CD8-positive, alpha-beta memory T cell (primary cell): ENCODE measurements around the gene PEX6. TPM values are rescaled to one million over a fixed set of nuclear protein-coding genes. Genes with fewer than 3 reads are reported as not detected.
A peak's percentile ranks its signal among the peaks of the same experiment; 100 is the strongest.

Experiments
- CTCF ChIA-PET: fragments of 350-600 bp; sonication (Branson Sonifier 250); formaldehyde crosslinking; loops from one replicate; lab custom pipeline; 2021; ENCODE audit warnings: antibody characterized with exemption; lab: Charles Lee
- POLR2A ChIA-PET: fragments of 350-600 bp; sonication (Branson Sonifier 250); formaldehyde crosslinking; loops from one replicate; lab custom pipeline; 2021; ENCODE audit warnings: antibody characterized with exemption; lab: Charles Lee
- DNase-seq, 5 donors: peaks; one replicate each; pipeline versions ENCODE4 v3.0.0 to v3.0.0-alpha.2; 2020 to 2022; ENCODE audit warnings: mixed read lengths in 1 of 5
- H3K27ac ChIP-seq: one replicate; pipeline ENCODE4 v1.7.0; 2013; ENCODE audit warnings: low read depth, mild to moderate bottlenecking, low read length, moderate library complexity
- H3K27me3 ChIP-seq: 2 replicates; pipeline ENCODE4 v1.7.0; 2013; ENCODE audit warnings: low read length, mild to moderate bottlenecking; ENCODE audit not compliant: insufficient read depth, poor library complexity, severe bottlenecking
- H3K36me3 ChIP-seq: 2 replicates; pipeline ENCODE4 v1.7.0; 2013; ENCODE audit warnings: mild to moderate bottlenecking, low read length, moderate library complexity; ENCODE audit not compliant: insufficient read depth
- H3K4me1 ChIP-seq: 2 replicates; pipeline ENCODE4 v1.7.0; 2013; ENCODE audit warnings: mild to moderate bottlenecking, low read length, moderate library complexity; ENCODE audit not compliant: insufficient read depth
- H3K4me3 ChIP-seq: 2 replicates; pipeline ENCODE4 v1.7.0; 2013; ENCODE audit warnings: mild to moderate bottlenecking, low read length
- H3K9me3 ChIP-seq: 2 replicates; pipeline ENCODE4 v1.7.0; 2013; ENCODE audit warnings: mild to moderate bottlenecking, low read length
- H3K27ac Mint-ChIP-seq, 8 donors: one replicate each; pipeline ENCODE4 v1.8.0; 2020 to 2021; ENCODE audit warnings: mixed read lengths in 8 of 8, mild to moderate bottlenecking in 6 of 8, inconsistent platforms in 3 of 8, moderate library complexity in 3 of 8
- H3K27me3 Mint-ChIP-seq, 2 donors: one replicate each; pipeline ENCODE4 v1.8.0; 2020 to 2021; ENCODE audit warnings: mixed read lengths in 2 of 2, mild to moderate bottlenecking in 1 of 2, moderate library complexity in 1 of 2
- H3K36me3 Mint-ChIP-seq, 3 donors: one replicate each; pipeline ENCODE4 v1.8.0; 2020 to 2021; ENCODE audit warnings: mixed read lengths in 3 of 3, inconsistent platforms in 1 of 3, mild to moderate bottlenecking in 1 of 3
- H3K4me1 Mint-ChIP-seq, 3 donors: one replicate each; pipeline ENCODE4 v1.8.0; 2020 to 2021; ENCODE audit warnings: mixed read lengths in 3 of 3, inconsistent platforms in 1 of 3, mild to moderate bottlenecking in 1 of 3
- H3K4me3 Mint-ChIP-seq, 7 donors: one replicate each; pipeline ENCODE4 v1.8.0; 2020 to 2021; ENCODE audit warnings: mixed read lengths in 7 of 7, mild to moderate bottlenecking in 6 of 7, moderate library complexity in 4 of 7, inconsistent platforms in 2 of 7
- H3K9me3 Mint-ChIP-seq, 5 donors: one replicate each; pipeline ENCODE4 v1.8.0; 2020 to 2022; ENCODE audit warnings: mixed read lengths in 5 of 5, mild to moderate bottlenecking in 3 of 5, moderate library complexity in 2 of 5, inconsistent platforms in 1 of 5
- polyA plus RNA-seq: library from polyadenylated mRNA; unstranded; fragments of 300-500 nt; fragmentation: Illumina TruSeq; gene quantifications from one replicate; pipeline ENCODE4 v1.2.3, GENCODE V29; 2021
- total RNA-seq, 2 experiments: library from RNA; stranded (reverse); gene quantifications; one replicate each; pipeline ENCODE4 v1.2.3, GENCODE V29; 2021

The PEX6 gene
- total RNA-seq (10 to 100 TPM; 19.2 to 20.6 TPM), polyA plus RNA-seq (14.6 TPM)

DNA sequence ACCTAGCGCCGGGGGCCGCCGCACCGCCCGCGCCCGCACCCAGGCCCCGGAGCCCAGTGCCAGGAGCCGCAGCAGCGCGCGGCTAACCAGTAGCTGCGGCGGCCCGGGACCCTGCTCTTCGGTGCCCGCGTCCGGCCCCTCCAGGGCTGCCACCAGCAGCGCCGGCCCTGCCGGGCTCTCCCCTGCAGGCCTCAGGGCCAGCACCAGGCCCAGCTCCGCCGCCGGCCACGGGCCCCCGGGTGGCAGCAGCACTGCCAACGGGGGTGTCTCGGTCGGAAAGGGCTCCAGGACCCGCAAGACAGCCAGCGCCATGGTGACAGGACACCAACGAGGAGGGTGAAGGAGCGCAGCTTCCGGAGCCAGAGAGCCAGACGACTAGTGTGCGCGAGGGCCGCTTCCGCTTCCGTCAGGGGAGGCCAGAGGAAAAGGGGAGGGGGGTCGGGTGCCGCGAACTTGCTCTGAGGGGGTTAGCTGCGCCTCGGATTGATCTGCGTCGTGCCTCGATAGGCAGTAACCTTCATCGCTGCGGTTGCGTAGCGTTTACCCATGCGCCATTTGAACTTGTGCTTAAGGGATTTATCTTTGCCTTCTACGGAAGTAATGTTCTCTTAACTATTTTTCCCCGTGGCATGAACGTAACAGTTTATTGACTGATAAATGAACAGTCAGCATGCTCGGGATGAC lies at the start of gene PEX6:
Gene PEX6 (minus strand): TSS at position 343 of the 684 bp plus-strand sequence. CDS start 31 bp downstream, at position 312.
- CTCF ChIA-PET: interaction anchor here (1.0 to 2.3 kb wide), 5 partner anchors 9 to 165 kb away, joined by 3 to 16 read pairs (median 4); partner anchors contain the start of gene CNPY3
- POLR2A ChIA-PET: interaction anchor here (0.7 to 2.5 kb wide), 19 partner anchors 13 to 1245 kb away, joined by 3 to 50 read pairs (median 3); partner anchors contain the start of genes CNPY3, CUL7, GNMT and GTPBP2
- Mint-ChIP-seq H3K9me3 (no peaks in the 10 kb centered on the region), H3K27ac (peak within 1 kb of the TSS; percentile 94 to 99 (median 97)), H3K4me1 (peaks cover 36 to 61% (median 50%) of the 10 kb centered on the region in 3 donors), H3K27me3 (no peaks in the 10 kb centered on the region), H3K36me3 (peaks cover 0 to 21% (median 2%) of the 10 kb centered on the region in 3 donors), H3K4me3 (peak within 1 kb of the TSS; percentile 87 to 96 (median 94))
- peak; percentile 90 to 97 (median 94) for DNase-seq
- no peaks in the 10 kb centered on the region for H3K27me3 ChIP-seq
- H3K4me3 ChIP-seq: peak within 1 kb of the TSS; percentile 80
- peaks cover 2% of the 10 kb centered on the region for H3K36me3 ChIP-seq
- peak within 1 kb of the TSS; percentile 79 for H3K27ac ChIP-seq
- no peaks in the 10 kb centered on the region for H3K9me3 ChIP-seq
- H3K4me1 ChIP-seq: peaks cover 47% of the 10 kb centered on the region

- ChIA-PET POLR2A (no interaction called here), CTCF (interaction anchor here (3.2 kb wide), 1 partner anchor 117 kb away, joined by 13 read pairs; no protein-coding TSS in a partner anchor)
- Histone ChIP-seq H3K4me3 (no peak overlapping the region), H3K27me3 (no peaks in the 10 kb centered on the region), H3K9me3 (no peaks in the 10 kb centered on the region), H3K36me3 (peaks cover 53% of the 10 kb centered on the region), H3K27ac (no peak overlapping the region), H3K4me1 (peaks cover 19% of the 10 kb centered on the region)
- peaks cover 0 to 1% of the 10 kb centered on the region in 2 donors for H3K27me3 Mint-ChIP-seq
- peaks cover 14 to 63% (median 21%) of the 10 kb centered on the region in 3 donors for H3K36me3 Mint-ChIP-seq
- no peaks in the 10 kb centered on the region for H3K9me3 Mint-ChIP-seq
- H3K4me1 Mint-ChIP-seq: peaks cover 17 to 22% (median 20%) of the 10 kb centered on the region in 3 donors
- peak overlapping the region in 2 of 8 donors; percentile 40 to 54 for H3K27ac Mint-ChIP-seq
- H3K4me3 Mint-ChIP-seq: peak overlapping the region in 1 of 7 donors; percentile 70
- no peak for DNase-seq
Observed at GRCh38 chr6:43026365-43026764, 47.4 kb upstream of the PEX6 start.

- H3K27me3 Mint-ChIP-seq: peaks cover 0 to 1% of the 10 kb centered on the region in 2 donors
- Histone ChIP-seq H3K4me1 (peaks cover 28% of the 10 kb centered on the region), H3K27ac (no peak overlapping the region), H3K36me3 (peaks cover 47% of the 10 kb centered on the region), H3K4me3 (no peak overlapping the region), H3K27me3 (no peaks in the 10 kb centered on the region), H3K9me3 (no peaks in the 10 kb centered on the region)
- POLR2A ChIA-PET: interaction anchor here (0.6 kb wide), 2 partner anchors 637 to 1525 kb away, joined by 5 read pairs; no protein-coding TSS in a partner anchor
- peak overlapping the region in 2 of 7 donors; percentile 40 to 78 for H3K4me3 Mint-ChIP-seq
- H3K27ac Mint-ChIP-seq: peak overlapping the region in 6 of 8 donors; percentile 1 to 91 (median 56)
- H3K9me3 Mint-ChIP-seq: no peaks in the 10 kb centered on the region
- CTCF ChIA-PET: interaction anchor here (1.2 to 3.2 kb wide), 3 partner anchors 10 to 119 kb away, joined by 4 to 13 read pairs (median 5); partner anchors contain the start of genes KLHDC3 and MEA1
- H3K36me3 Mint-ChIP-seq: peaks cover 14 to 66% (median 19%) of the 10 kb centered on the region in 3 donors
- DNase-seq: no peak
- peaks cover 21 to 29% (median 21%) of the 10 kb centered on the region in 3 donors for H3K4me1 Mint-ChIP-seq
Observed at GRCh38 chr6:43024436-43024835, 45.5 kb upstream of the PEX6 start.

DNA sequence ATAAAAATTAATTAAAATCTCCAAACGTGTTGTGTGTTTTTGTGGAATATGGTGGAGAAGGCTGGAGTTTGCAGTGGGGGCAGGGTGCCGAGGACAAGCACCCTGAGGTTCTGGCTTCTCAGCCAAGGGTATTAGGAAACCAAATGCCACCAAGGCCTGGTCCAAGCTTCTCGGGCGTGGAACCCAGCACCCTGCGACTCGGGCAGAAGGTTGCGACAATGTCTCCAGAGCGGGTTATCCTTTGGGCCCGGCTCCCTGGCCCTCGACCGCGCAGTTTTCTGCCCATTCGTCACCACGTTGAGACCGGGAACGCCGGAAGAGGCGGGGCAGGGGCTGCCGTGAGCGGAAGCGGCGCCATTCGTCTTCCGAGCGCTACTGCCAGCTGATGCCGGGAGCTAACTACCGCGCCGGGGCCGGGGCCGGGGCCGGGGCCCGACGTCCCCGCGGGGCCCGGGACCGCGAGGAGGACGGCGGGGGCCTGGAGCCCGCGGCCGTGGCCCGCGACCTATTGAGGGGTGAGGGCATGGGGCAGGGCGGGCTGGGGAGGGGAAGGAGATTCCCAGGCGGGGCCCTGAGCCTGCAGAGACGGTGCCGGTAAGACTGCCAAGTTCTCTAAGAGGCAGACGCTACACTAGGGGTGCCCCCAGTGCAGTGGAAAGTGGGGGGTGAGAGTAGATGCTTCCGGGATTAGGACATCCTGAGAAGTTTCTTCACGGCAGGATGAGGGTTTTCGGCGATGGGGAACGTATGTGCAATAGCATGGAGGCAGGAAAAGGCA lies 42.5 kb upstream of the PEX6 start, which contains the start of gene RRP36:
Gene RRP36 (plus strand): TSS at position 354 of the 778 bp plus-strand sequence. CDS start 32 bp downstream, at position 386.
- H3K4me1 Mint-ChIP-seq: peaks cover 27 to 47% (median 35%) of the 10 kb centered on the region in 3 donors
- CTCF ChIA-PET: interaction anchor here (0.7 to 1.2 kb wide), 4 partner anchors 11 to 122 kb away, joined by 3 read pairs; partner anchors contain the start of gene PPP2R5D
- DNase-seq: peak; percentile 52 to 73 (median 56)
- H3K4me3 Mint-ChIP-seq: peak within 1 kb of the TSS; percentile 95 to 99 (median 97)
- H3K27me3 Mint-ChIP-seq: no peaks in the 10 kb centered on the region
- peak within 1 kb of the TSS; percentile 84 to 98 (median 95) for H3K27ac Mint-ChIP-seq
- no peaks in the 10 kb centered on the region for H3K9me3 Mint-ChIP-seq
- H3K9me3 ChIP-seq: no peaks in the 10 kb centered on the region
- peaks cover 10 to 67% (median 17%) of the 10 kb centered on the region in 3 donors for H3K36me3 Mint-ChIP-seq
- H3K36me3 ChIP-seq: peaks cover 32% of the 10 kb centered on the region
- POLR2A ChIA-PET: interaction anchor here (0.7 to 1.8 kb wide), 6 partner anchors 32 to 550 kb away, joined by 5 to 13 read pairs (median 6); partner anchors contain the start of genes CNPY3, CUL7, KLC4 and MRPL2
- H3K4me1 ChIP-seq: peaks cover 39% of the 10 kb centered on the region
- peak within 1 kb of the TSS; percentile 92 for H3K4me3 ChIP-seq
- peak within 1 kb of the TSS; percentile 71 for H3K27ac ChIP-seq
- H3K27me3 ChIP-seq: no peaks in the 10 kb centered on the region

GRCh38 chr6:43020847-43021246 lies 41.9 kb upstream of the PEX6 start:
- Mint-ChIP-seq H3K27me3 (no peaks in the 10 kb centered on the region), H3K4me1 (peaks cover 31 to 50% (median 41%) of the 10 kb centered on the region in 3 donors), H3K4me3 (peak overlapping the region; percentile 95 to 99 (median 97)), H3K9me3 (no peaks in the 10 kb centered on the region), H3K36me3 (peaks cover 7 to 63% (median 19%) of the 10 kb centered on the region in 3 donors), H3K27ac (peak overlapping the region in 7 of 8 donors; percentile 7 to 93 (median 84))
- ChIA-PET POLR2A (interaction anchor here (0.7 to 1.8 kb wide), 5 partner anchors 33 to 91 kb away, joined by 5 to 13 read pairs (median 8); partner anchors contain the start of genes CNPY3, CUL7, KLC4 and MRPL2), CTCF (interaction anchor here (1.0 to 1.2 kb wide), 2 partner anchors 11 to 37 kb away, joined by 3 read pairs; partner anchors contain the start of gene PPP2R5D)
- Histone ChIP-seq H3K27ac (peak overlapping the region; percentile 71), H3K36me3 (peaks cover 26% of the 10 kb centered on the region), H3K27me3 (no peaks in the 10 kb centered on the region), H3K4me3 (peak overlapping the region; percentile 68), H3K9me3 (no peaks in the 10 kb centered on the region), H3K4me1 (peaks cover 45% of the 10 kb centered on the region)
- DNase-seq: no peak

DNA sequence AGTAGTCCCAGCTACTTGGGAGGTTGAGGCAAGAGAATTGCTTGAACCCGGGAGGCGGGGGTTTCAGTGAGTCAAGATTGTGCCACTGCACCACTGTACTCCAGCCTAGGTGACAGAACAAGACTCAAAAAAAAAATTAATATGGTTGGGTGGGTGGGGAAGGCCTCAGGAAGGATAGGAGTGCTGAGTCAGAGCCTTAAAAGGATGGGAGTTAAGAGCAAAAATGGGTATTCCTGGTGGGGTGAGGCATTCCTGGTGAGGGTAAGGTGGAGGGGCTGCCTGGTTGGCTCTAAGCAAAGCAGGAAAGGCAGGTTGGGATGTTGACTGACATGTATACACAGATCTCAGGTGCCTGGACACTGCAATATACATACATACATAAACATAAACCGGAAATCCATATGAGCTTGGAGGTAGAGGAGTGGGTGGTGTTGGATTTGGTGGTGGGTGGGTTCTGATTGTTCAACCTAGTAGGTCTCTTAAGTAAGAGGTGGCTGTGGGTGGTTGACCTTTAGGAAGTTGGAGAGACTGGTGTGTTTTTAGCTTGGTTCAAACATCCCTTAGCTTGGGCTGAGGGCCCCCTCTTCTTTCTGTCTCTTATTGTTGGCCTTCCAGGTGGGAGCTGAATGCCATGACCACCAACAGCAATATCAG lies 41.2 kb upstream of the PEX6 start:
- Mint-ChIP-seq H3K4me1 (peaks cover 33 to 53% (median 42%) of the 10 kb centered on the region in 3 donors), H3K27me3 (no peaks in the 10 kb centered on the region), H3K27ac (peak overlapping the region in 5 of 8 donors; percentile 7 to 90 (median 84)), H3K4me3 (peak overlapping the region; percentile 25 to 98 (median 86)), H3K36me3 (peaks cover 6 to 60% (median 19%) of the 10 kb centered on the region in 3 donors), H3K9me3 (no peaks in the 10 kb centered on the region)
- H3K4me1 ChIP-seq: peaks cover 47% of the 10 kb centered on the region
- ChIA-PET CTCF (interaction anchor here (1.0 to 1.2 kb wide), 2 partner anchors 12 to 36 kb away, joined by 3 read pairs; partner anchors contain the start of gene PPP2R5D), POLR2A (interaction anchor here (1.3 to 1.8 kb wide), 2 partner anchors 33 to 41 kb away, joined by 5 to 8 read pairs; partner anchors contain the start of genes CUL7 and PEX6)
- no peaks in the 10 kb centered on the region for H3K9me3 ChIP-seq
- DNase-seq: no peak
- peaks cover 21% of the 10 kb centered on the region for H3K36me3 ChIP-seq
- no peak overlapping the region for H3K4me3 ChIP-seq
- no peak overlapping the region for H3K27ac ChIP-seq
- no peaks in the 10 kb centered on the region for H3K27me3 ChIP-seq
